K562 treated with DMSO at 1 percent for 24 hours (cell line): Measurements from ENCODE around the gene SUMF2. TPM values are rescaled to one million over a fixed set of nuclear protein-coding genes. Genes with fewer than 3 reads are reported as not detected.

Experiments
- total RNA-seq: library from RNA; unstranded; fragments of 300-600 nt; gene quantifications from 2 replicates; pipeline ENCODE4 v1.2.3, GENCODE V29; 2022; ENCODE audit warnings: low read depth; ENCODE audit not compliant: insufficient read depth

The SUMF2 gene
- total RNA-seq: 81.8 and 84.3 TPM in 2 replicates

GRCh38 chr7:56063882-56064625, at the start of gene SUMF2:
Gene SUMF2, plus strand, starts transcription at chr7:56064286. Its CDS starts 26 bp downstream, at chr7:56064312.

GRCh38 chr7:56051339-56052191, 12.5 kb upstream of the SUMF2 start, which contains the start of the genes CCT6A and PSPH:
Gene CCT6A, plus strand, starts transcription at chr7:56051765. Its CDS starts 84 bp downstream, at chr7:56051849.
Gene PSPH, minus strand, starts transcription at chr7:56051444. Its CDS starts 30,232 bp downstream, at chr7:56021212.

GRCh38 chr7:56092789-56093531, 28.9 kb downstream of the SUMF2 start, which contains the start of gene PHKG1:
Gene PHKG1, minus strand, starts transcription at chr7:56092952. Its CDS starts 4,011 bp downstream, at chr7:56088941.

GRCh38 chr7:56106108-56107073, 42.3 kb downstream of the SUMF2 start, which contains the start of gene CHCHD2:
Gene CHCHD2, minus strand, starts transcription at chr7:56106476. Its CDS starts 63 bp downstream, at chr7:56106413.

GRCh38 chr7:56115852-56116538, 51.9 kb downstream of the SUMF2 start, which contains the start of gene NUPR2:
Gene NUPR2, minus strand, starts transcription at chr7:56116417. Its CDS starts 103 bp downstream, at chr7:56116314.

Other genes starting within 250 kb of the SUMF2 start
- gene SEPTIN14, start 201.5 kb upstream of the SUMF2 start, total RNA-seq: 0.06 and 0.21 TPM in 2 replicates
- 1.0 and 1.7 TPM in 2 replicates for gene ZNF713, start 176.8 kb upstream of the SUMF2 start, total RNA-seq
- 4.8 and 5.7 TPM in 2 replicates for gene MRPS17, start 112.4 kb upstream of the SUMF2 start, total RNA-seq
- 32.6 and 37.6 TPM in 2 replicates for gene NIPSNAP2, start 99.7 kb upstream of the SUMF2 start, total RNA-seq
- gene PSPH, start 12.8 kb upstream of the SUMF2 start, total RNA-seq: 36.6 and 37.2 TPM in 2 replicates
- 113 and 131 TPM in 2 replicates for gene CCT6A, start 12.5 kb upstream of the SUMF2 start, total RNA-seq
- 1.7 and 2.3 TPM in 2 replicates for gene PHKG1, start 28.7 kb downstream of the SUMF2 start, total RNA-seq
- 890 and 981 TPM in 2 replicates for gene CHCHD2, start 42.2 kb downstream of the SUMF2 start, total RNA-seq
- not detected in 2 replicates for gene NUPR2, start 52.1 kb downstream of the SUMF2 start, total RNA-seq